Effector CD8-positive, alpha-beta T cell (primary cell): ENCODE results near the gene CYLD.

ENCODE experiments used
- DNase-seq: peaks from one replicate; lab custom pipeline; 2025; lab: John Stamatoyannopoulos, UW

Gene CYLD

DNA sequence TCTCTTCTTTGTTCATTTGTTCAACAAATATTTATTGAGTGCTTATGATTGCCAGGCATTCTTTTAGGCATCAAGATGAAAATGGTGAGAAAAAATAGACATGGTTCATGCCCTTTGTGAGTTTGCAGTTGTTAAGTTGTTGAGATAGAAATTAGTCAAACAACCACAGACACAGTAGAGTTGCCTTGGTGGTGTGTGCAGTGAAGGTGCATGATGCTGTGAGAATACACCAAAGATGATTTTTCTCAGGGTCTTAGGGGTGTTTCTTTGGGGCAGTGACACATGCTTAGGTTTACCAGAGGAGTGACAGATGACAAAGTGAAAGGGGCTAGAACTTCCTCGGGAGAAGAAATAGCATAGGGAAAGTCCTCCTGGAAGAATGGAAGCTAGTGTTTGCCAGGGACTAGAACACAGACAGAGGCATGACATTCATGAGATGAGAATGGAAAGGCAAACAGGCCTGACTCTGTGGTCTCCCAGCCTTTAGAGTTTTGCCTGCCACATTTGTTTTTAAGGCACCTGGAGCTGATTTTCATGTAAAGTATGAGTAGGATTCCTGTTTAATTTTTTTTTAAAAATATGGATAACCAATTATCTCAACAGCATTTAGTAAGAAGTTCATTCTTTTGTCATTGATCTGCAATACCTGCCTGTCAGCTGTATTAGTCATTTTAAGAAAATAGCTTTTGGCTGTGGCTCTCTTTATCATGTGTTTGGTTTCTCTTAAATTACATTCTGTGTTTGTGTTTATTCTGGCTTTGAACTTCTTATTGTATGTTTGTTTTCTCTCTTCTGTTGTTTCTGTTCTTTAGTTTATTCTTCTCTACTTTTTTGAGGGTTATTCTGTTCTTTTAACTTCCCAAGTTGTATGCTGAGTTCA, 36.6 kb downstream of the CYLD start:
- no peak for DNase-seq

DNA sequence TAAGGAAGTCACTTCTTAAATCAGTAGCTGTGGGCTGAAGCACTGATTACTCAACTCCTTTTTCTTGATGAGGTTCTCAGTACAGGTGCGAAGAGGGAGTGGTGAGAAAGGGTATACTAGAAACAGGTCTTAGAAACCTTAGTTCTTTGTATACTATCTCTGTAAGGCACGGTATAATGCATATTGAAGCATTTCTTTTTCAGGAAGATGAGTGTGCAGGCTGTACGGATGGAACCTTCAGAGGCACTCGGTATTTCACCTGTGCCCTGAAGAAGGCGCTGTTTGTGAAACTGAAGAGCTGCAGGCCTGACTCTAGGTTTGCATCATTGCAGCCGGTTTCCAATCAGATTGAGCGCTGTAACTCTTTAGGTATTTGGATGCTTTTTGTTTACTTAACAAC, 39.2 kb downstream of the CYLD start:
- no peak for DNase-seq

DNA sequence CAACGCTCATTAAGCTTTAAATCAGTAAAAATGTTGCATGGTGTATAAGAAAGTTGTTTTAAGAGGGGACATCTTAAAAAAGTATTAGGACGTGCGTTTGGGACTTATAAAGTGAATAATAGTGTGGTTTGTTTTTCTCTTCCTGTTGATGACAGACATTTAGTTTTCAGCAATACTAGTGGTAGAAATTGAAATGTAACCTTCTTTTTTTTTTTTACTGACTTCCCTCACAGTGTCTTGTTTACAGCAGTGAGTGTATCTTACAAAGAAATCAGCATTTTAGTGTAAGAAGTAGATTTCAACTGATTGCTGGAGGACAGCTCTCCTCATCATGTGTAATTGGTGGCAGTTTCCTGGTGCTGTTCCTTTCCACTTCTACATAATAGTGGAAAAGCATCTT, 39.6 kb downstream of the CYLD start:
- no peak for DNase-seq

DNA sequence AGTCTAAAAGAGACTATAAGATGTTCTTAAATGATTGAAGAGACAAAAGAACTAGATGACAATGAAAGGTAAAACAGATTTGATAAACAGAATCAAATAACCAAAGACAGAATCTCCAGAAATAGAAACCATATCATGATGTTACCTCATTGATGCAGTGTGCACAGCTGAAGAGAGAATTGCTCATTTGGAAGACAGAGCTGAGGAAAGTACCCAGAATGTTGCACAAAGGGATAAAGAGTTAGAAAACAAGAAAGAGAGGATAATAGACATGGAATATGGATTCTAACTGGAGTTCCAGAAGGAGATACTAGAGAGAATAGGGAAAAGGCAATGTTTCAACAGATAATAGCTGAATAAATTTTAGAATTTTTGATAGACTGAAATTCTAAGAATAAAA, 47.9 kb downstream of the CYLD start:
- no peak for DNase-seq

DNA sequence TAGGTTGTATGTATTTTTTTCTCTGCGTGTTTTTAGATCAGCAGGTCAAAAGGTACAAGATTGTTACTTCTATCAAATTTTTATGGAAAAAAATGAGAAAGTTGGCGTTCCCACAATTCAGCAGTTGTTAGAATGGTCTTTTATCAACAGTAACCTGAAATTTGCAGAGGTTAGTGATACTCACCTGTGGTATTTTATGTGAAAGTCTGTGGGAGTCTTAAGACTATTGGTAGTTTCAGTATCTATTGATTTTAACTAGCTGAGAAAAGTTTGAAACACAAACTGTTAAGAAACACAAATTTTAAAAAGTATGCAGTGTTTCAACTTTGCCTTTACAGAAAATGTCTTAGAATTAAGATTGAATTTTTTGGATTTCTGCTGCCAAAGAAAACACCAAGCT, 49.6 kb downstream of the CYLD start:
- no peak for DNase-seq

DNA sequence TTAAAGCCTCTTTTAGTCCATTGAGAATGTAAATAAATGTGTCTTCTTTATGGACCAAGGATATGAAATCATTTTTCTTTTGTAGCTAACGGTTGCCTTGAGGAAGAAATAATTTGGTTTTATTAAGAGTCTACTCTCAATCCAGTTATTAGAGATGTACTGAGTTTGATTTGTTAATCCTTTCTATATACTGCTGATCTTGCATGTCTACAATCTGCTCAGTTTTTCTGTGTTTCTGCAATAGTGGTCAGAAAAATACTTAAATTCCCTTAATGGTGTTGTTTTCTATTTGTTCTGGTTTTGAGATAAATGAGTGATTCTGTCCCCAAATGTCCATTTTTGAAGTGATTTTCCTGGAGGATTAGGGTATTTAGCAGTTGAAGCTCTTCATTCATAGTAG, 54.9 kb downstream of the CYLD start:
- no peak for DNase-seq

DNA sequence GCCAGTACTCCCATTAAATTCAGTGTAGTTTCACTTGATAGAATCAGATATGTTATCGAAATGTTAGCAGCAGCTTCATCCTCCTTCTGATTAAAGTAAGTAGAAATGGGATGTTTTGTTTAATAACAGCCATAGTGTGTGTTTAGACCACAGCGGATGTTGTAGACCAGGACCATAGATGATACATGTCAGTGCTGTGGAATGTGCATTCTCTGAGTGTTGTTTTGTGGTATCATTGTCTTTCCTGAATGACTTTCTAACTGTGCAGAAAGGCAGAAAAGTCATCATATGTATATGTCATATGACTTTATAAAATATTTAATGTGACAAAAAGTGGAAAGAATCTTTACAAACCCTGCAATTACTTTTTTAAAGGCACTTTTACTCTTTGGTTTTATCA, 55.6 kb downstream of the CYLD start:
- DNase-seq, result no peak

DNA sequence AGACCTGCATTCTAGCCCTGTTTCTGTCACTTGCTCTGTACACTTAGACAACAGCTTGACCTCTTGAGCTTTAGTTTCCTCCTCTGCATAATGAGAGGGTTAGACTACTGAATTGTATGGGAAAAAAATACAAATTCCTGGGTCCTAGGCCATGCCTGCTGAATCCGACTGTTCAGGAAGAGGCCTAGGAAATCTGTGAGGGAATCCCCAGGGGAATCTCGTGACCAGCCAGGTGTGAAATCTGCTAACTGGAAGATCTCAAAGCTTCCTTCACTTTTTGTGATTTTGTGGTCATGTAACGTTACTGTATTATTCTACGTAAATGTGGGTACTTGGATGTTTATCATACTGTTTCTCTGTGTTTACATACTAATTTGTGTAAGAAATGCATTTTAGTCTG, 58.2 kb downstream of the CYLD start:
- no peak for DNase-seq

DNA sequence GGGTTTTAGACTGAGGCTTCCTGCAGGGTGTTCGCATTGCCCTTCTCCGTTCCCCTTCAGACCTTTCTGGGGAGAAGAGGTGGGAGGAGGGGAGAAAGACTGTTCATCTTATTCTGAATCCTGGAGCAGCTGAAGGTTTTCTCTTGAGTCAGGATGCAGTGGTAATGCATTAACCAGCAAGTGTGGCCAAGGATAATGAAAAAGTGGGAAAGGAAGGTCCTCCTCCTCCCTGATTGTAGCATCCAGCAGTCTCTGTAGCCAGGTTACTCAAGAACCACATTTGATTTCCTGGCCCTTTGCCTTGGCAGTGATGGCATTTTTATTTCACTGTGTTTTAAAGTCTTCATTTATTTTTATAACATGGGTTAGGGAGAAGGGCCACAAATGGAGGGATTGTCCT, 59.1 kb downstream of the CYLD start:
- DNase-seq, result no peak

DNA sequence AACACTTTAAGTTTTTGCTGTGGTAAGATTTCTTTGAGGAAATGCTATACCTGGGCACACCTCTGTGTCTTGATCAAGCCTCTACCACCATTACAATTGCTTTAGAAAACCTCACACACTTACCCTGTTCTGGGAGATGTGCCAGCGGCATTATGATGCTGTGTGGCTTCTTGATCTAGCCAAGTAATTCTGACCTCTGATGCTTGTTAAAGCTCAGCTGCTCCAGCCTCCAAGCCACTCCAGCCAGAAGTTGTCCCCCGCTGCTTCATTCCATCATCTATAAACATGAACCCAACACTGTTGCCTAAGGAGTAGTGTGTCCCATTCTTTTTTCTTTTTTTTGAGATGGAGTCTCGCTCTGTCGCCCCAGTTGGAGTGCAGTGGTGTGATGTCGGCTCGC, 60.1 kb downstream of the CYLD start:
- no peak for DNase-seq

DNA sequence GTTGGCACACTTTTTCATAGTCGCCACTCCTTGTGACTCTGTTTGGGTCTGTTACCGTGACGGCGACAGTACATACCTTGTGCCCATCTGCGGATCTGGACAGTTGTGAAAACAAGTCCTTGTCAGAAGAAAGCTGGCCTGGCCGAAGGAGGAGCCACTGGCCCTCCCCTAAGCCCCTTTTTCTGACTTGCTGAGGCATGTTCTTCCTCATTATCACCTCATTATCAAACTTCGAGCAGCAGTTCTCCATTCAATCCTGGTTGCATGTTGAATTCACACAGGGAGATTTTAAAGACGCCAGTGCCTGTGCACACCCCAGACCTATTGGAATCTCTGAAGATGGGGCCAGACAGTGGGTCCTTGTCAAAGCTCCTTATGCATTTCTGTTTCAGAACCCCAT, 61.1 kb downstream of the CYLD start:
- no peak for DNase-seq

DNA sequence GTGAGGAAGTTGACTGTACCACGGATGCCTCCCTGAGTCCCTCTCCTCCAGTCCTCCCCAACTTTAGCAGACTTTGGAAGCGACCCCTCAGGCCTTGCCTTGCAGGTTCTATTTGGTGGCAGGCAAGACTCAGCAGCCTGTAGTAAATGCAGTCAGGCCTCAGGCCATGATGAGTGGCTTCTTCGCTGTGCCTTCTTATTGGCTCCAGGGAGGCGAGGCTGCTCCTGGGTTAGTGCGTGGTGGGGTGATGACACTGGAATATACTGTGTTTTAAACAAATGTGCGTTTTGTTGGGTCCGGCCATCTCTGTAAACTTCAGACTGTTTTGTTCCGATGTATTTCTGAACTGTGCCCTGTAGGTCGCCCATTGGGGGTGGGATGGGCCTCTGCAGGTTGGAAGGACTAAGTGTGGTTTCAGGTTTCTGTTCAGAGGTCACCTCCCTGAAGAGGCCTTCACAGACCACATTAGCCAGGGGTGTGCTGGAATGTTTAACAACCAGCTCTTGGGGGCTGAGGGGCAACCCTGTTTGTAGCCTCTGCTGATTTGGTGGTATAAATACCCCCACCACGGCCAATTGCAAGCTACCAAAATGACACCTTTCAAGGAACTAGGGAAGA, 62.5 kb downstream of the CYLD start:
- DNase-seq, result no peak

DNA sequence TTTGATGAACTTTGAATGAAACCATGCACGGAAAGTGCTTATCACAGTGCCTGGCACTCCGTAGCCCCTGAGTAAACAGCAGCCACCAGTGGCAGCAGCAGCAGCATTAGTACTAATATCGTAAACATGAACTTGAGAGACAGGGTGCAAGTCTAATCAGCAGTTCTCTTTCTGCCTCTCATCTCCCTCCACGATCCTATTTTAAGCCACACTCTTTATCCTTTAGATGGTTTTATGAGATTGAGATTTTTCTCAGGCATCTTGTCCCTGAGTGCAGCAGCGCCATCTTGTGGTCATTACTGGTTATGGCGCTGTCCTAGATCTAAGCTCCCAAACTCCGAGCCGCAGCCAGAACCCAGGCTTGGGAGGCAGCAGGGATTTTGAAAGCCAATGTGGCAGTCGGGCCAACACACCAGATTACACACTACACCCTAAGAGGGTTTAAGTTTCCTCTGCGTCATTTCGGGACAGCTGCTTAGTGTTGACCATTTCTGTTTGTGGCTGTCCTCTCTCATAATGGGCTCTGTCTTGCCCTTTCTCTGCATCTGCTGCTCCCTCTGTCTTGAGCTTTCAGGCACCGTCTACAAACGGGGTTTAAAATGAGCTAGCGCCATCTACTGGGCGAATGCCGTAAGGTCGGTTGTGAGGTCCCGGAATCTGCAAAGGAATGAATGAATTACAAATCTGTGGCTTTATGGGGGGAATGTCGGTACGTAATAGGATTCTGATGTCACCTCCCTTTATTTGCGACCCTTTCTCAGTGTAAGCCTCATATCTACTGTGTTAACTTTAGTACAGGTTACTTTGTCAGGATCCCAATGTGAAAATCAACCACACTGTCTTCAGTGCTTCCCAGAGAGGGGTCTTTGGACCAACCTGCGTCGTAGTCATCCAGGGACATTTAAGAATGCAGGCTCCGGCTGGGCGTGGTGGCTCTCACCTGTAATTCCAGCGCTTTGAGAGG, 64.5 kb downstream of the CYLD start:
- peak; percentile 77 for DNase-seq

DNA sequence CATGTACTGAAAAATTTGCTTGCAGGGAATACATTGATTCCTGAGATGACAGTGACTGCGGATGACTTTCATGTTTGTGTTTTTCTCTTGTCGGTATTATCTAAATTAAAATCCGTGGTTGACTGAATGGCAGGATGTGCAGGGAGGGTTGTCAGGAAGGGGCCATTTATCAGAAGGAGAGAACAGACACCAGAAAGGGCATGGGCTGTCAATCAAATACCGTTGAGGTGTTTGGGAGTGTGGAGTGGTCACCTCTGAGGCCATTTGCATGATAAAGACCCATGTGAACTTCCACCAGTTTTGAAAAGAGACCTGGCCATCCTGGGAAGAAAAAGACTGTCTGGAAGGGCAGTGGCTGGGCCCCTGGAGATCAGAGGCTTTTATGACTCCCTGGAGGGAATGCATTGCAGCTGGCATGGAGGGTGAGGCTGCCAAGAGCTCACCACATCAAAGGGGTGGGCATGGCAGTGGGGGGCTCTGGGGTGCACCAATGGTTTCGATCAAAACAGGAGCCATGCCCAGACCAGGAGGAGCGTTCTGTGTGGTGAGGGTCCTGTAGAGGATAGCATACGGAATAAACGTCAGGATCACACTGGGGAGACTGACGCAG, 67.1 kb downstream of the CYLD start:
- DNase-seq, result no peak

DNA sequence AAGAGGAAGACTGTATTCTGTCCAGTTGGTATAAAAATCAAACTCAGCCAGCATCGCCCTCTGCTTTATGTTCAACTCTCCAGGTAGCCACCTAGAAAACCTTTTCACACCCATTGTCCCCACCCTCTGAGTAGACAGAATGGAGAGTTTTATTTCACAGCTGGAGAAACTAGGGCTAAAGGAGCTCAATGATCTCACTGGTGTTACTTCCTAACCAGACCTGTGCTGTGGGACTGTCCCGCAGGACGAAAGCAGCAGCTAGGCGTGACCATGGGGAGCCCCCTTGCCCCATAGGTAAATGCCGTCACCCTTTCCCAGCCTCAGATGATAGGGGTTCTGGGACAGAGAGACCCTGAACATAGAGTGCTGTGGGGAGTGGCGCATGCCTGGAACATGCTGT, 67.7 kb downstream of the CYLD start:
- no peak for DNase-seq

DNA sequence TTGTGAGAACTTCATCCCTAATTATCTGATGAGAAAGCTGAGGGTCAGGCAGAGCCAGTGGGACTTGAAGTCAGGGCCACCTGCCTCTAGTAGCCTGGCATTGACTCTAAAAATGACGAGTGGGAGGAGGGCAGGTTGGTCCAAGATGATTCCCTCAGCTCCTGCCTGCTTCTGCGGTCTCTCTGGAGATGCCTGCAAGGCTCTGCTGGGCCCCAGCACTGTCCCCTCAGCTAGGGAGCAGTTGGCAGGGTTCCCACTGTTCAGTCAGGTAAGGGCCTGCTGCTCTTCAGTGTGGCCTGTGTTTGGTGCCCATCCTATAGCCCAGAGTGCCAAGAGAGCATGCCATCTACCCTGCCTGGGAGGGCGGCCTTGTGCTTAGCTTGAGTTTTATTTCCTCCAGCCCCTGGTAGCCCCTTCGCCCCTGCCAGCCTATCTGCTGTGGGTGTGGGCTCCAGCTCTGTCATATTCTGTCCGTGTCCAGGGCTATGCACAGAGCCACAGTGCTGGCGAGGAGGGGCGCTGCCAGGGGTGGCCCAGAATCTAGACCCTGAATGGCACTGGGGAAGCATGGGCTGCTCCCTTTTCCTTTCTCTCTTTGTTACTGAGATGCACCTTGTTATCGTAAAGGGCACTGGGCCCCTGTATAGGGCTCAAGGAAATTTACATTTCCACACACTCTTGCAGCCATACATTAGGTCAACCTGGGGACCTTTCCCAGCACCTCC, 68.5 kb downstream of the CYLD start:
- DNase-seq, result no peak

DNA sequence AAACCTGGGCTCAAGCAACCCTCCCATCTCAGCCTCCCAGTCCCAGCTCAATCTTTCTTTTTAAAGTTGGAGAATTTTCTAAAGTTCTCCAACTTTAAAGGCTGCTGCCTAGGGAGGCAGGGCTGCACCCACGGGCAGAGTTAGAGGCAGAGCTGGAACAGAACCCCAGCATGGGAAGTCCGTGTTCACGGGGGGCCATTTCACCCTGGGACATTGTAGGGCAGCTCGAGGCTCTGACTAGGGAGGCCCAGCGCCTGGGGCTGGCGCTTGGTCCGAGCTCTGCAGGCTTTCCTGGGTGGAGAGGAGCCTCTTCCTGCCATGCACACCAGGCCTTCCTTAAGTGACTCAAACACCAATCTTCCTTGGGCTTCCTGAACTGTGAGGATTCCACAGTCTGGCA, 70.2 kb downstream of the CYLD start:
- no peak for DNase-seq

DNA sequence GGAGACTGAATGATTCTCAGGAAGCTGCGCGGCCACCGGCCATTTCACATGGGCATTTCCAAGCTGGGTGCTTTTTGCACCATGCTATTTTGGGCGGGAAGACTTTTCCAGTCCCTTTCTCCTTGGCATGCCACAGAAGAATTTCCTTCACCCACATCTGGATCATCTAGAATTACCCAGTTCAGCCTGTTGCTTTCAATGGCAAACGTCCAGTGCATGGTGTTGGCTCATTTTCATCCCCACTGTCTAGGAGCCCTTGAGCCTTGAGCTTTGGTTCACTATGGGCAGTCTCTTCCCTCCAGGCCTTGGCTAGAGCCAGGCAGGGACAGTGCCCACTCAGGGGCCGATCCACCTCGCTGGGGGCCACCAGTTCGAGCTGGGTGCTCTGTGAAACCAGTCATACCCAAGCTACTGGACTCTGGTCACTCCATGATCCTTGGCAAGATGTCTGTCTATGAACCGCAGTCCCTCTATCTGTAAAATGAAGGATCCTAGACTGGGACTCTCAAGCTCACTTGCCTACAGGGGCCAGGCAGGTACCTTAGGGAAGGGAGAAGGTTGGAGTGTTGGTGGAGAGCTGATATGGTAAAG, 71.1 kb downstream of the CYLD start:
- DNase-seq, result no peak

DNA sequence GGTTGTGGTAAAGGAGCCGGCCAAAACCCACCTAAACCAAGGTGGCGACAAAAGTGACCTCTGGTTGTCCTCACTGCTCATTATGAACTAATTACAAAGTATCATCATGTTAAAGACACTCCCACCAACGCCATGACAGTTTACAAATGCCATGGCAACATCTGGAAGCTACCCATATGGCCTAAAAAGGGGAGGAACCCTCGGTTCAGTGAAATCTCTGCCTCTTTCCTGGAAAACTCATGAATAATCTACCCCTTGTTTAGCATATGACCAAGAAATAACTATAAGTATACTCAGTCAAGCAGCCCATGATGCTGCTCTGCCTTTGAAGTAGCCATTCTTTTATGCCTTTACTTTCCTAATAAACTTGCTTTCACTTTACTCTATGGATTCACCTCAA, 72.2 kb downstream of the CYLD start:
- no peak for DNase-seq

DNA sequence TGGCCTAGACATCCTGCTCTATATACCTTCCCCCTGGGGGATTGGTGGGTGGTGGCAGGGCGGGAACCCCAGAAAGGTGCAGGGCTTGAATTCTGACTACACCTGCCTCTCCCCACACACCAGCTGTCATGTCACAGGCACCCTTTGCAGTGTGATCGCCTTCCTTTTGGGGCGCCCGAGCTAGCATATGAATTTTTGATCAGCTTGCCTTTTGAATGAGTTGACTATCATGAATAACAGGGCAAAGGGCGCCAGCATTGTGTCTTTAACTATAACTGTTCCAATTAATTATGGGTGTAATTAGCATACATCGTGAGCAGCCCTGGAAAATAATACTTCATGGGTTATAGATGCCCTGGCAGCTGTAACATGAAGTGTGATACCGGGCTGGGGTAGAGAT, 72.7 kb downstream of the CYLD start:
- no peak for DNase-seq

DNA sequence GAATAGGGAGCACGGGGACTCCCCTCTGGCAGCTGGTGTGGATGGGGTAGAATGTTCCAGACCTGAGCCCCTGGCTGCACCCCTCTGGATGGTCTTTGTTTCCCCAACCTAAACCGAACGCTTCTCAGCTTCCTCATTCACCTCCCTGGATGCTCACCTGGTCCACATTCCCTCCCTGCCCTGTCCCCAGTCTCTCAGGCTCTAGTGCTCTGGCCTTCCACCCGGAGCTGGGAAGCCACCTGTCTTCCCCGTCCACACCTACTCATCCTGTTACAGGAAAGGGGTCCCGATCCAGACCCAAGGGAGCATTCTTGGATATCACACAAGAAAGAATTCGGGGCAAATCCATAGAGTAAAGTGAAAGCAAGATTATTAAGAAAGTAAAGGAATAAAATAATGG, 73.5 kb downstream of the CYLD start:
- no peak for DNase-seq
